Epithelial cell of proximal tubule (primary cell): ENCODE data around the gene ERC1. TPM values are rescaled to one million over a fixed set of nuclear protein-coding genes. Genes with fewer than 3 reads are reported as not detected.

ENCODE experiments used
- DNase-seq: peaks from one replicate; pipeline ENCODE4 v3.0.0-alpha.2; 2011; ENCODE audit warnings: low read depth
- H3K4me3 ChIP-seq: 2 replicates; pipeline ENCODE4 v1.5.1; 2011; ENCODE audit warnings: low read depth, mild to moderate bottlenecking, low read length
- total RNA-seq: library from RNA; depleted of rRNA; stranded (reverse); fragments of >200 nt; gene quantifications from 2 replicates; pipeline ENCODE4 v1.2.3, GENCODE V29; 2015
- TF ChIP-seq, protein P1 (sequence below): conservative IDR thresholded peaks from 2 replicates; pipeline ENCODE4 v1.5.1; 2012; ENCODE audit warnings: low read depth, mild to moderate bottlenecking, low read length

Gene ERC1
- total RNA-seq, 1 donor from 2014 or later = 16.5 TPM

DNA sequence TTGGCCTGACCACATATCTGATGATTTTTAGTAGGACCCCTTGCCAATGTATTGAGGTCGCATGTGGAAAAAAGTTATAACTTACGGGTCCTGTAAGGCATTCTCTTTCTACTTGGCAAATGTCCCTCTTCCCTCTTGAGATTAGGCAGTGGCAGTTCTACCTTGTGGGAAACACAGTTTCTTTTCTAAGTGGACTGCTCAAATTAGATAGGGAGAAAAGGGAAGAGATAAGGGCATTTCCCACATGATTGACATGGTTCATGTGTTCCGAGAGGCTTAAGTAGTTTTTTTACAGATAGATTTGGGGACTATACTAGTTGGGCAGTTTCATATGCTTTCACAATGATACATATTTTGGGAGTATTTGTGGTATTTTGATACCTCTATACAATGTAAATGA, 448.7 kb downstream of the ERC1 start:
- no peak for DNase-seq
- no peak overlapping the region for H3K4me3 ChIP-seq
- TF ChIP-seq, protein P1, sequence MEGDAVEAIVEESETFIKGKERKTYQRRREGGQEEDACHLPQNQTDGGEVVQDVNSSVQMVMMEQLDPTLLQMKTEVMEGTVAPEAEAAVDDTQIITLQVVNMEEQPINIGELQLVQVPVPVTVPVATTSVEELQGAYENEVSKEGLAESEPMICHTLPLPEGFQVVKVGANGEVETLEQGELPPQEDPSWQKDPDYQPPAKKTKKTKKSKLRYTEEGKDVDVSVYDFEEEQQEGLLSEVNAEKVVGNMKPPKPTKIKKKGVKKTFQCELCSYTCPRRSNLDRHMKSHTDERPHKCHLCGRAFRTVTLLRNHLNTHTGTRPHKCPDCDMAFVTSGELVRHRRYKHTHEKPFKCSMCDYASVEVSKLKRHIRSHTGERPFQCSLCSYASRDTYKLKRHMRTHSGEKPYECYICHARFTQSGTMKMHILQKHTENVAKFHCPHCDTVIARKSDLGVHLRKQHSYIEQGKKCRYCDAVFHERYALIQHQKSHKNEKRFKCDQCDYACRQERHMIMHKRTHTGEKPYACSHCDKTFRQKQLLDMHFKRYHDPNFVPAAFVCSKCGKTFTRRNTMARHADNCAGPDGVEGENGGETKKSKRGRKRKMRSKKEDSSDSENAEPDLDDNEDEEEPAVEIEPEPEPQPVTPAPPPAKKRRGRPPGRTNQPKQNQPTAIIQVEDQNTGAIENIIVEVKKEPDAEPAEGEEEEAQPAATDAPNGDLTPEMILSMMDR = no peak

DNA sequence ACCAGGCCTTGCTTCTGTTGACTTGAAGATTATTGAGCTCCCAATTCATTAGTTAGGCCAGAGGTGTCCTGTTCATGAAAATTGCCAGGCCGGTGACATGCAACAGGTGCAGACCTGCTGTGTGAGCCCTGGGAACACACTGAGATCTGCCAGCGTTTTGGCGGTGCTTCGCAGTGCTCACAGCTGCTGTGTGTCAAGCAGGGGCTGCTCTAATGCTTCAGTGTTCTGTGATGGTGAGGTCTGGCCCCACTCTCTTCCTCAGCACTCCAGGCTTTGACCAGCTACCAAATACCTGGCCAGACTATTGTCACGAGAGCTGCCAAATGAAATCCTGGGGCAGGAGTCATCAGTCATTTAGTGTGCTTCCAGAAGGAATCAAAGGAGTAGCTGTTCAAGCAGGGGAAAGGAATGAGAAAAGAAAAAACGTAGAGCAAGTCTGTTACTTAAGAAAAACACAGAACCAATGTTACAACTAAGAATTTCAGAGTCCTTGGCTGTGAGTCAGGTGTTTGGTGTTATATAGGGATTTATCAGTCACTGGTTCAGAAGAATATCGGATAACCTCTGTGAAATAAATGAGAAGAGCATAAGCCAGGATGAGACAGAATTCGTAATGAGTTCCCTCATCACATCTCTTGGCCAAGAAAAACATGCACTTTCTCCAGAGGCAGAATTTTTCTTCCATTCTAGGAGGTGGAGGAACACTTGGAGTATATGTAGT, 452.6 kb downstream of the ERC1 start:
- DNase-seq = no peak
- TF ChIP-seq, protein P1 = no peak
- no peak overlapping the region for H3K4me3 ChIP-seq

DNA sequence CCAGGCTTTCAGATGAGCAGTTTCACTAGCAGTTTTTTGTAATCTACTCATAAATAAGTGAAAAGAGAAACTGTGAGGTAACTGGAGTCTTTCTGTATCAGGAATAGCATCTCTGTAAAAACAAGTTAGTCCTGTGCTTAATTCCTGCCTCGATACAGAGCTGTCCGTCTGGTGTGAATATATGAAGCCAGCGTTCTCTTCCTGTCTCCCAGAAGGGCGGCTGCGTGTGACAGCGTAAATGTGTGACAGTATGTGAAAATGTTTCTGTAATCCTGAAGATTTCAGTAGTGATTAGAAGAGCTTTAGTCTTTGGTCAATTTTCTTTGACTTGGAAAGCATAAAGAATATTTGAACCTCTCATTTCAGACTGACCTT, 453.1 kb downstream of the ERC1 start:
- DNase-seq = no peak
- TF ChIP-seq, protein P1 = no peak
- no peak overlapping the region for H3K4me3 ChIP-seq

DNA sequence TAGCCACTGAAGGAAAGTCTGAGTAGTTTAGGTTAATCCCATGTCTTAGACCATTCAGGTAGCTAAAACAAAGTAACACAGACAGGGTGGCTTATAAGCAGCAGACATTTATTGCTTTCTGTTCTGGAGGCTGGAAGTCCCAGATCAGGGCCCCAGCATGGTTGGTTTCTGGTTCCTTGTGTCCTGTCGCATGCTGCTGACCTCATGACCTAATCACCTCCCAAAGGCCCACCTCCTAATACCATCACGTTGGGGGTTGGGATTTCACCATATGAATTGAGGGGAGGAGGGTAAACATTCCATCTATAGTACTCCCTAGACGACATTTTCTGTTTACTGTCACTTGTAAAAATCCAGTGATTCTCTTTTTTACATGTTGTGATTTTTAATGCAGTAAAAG, 454.8 kb downstream of the ERC1 start:
- TF ChIP-seq, protein P1 = no peak
- no peak overlapping the region for H3K4me3 ChIP-seq
- DNase-seq = no peak

DNA sequence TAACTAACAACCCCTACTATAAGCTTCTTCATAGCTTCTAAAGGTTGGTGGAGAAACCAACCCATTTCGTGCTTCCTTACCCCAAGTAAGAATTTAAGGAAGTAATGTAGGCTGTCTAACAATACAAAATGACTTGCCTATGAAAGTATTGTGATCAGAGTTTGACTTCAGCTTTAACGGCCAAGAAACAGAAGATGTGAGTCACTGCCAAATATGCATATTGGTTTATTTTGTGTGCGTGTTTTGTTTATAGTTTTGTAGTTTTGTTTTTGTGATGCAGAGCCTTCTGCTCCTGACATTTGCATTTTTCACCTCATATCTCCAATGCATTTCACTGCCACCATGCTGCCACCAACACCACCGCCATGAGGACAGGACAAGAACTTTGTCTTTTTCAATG, 457.3 kb downstream of the ERC1 start:
- no peak for DNase-seq
- H3K4me3 ChIP-seq = no peak overlapping the region
- TF ChIP-seq, protein P1 = no peak

DNA sequence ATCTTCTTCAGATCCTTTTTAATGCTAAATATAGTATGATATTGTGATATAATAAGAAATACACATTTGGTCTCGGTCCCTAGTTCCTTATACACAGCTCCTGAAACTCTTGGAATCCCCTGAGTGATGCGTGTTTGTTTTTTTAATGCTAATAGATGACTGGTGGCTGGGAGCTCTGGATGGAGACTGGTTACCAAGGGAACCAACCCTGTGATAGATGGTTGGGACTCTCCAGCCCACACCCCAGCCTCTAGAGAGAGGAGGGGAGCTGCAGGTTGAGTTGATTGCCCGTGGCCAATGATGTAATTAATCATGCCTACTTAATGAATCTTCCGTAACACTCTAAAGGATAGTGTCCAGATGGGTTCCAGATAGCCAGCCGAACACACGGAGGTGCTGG, 462.8 kb downstream of the ERC1 start:
- no peak overlapping the region for H3K4me3 ChIP-seq
- TF ChIP-seq, protein P1 = no peak
- no peak for DNase-seq

DNA sequence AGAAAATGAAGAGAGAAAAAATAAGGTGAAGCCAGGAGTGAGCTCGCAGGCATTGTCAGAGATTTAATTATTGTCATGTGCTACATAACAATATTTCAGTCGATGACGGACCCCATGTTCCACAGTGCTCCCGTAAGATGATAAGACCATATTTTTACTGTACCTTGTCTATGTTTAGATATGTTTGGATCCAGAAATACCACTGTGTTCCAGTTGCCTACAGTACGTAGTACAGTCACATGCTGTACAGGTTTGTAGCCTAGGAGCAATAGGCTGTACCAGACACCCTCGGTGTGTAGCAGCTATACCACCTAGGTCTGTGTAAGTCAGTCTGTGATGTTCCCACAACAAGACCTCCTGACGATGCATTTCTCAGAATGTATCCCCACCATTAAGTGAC, 465.9 kb downstream of the ERC1 start:
- TF ChIP-seq, protein P1 = no peak
- H3K4me3 ChIP-seq = no peak overlapping the region
- DNase-seq = no peak
